Measurements from ENCODE around the gene FOS.
"Not testable (repeated sequence)": the region's sequence is repeated elsewhere in the genome, so short reads cannot be mapped to it uniquely, and the experiment has no call there.

FOS gene

GRCh38 chr14:75277815-75278421 is 710 bp upstream of the FOS start:
- Histone ChIP-seq H3K36me3 (ENCODE audit: insufficient read depth, low read length) (no peaks in the 10 kb centered on the region; the same call in 1 of the 2 replicates), H3K9ac (ENCODE audit: low read depth, low read length) (peak overlapping the region; percentile 56; the same call in 1 of the 2 replicates), H3K4me1 (ENCODE audit: insufficient read depth, low read length) (peaks cover 10% of the 10 kb centered on the region), H3K9me3 (ENCODE audit: control insufficient read depth, insufficient read depth, low read length) (no peaks in the 10 kb centered on the region)

- no peaks in the 10 kb centered on the region for H3K9me3 ChIP-seq (ENCODE audit: control insufficient read depth, insufficient read depth, low read length)
- peak overlapping the region; percentile 74 for H3K9ac ChIP-seq (ENCODE audit: low read depth, low read length)
- no peaks in the 10 kb centered on the region; the same call in 1 of the 2 replicates for H3K36me3 ChIP-seq (ENCODE audit: insufficient read depth, low read length)
- H3K4me1 ChIP-seq (ENCODE audit: insufficient read depth, low read length), result peaks cover 10% of the 10 kb centered on the region; the same call in 1 of the 2 replicates
Measured at GRCh38 chr14:75279153-75279762, 630 bp downstream of the FOS start.

- H3K9ac ChIP-seq (ENCODE audit: low read depth, low read length), result peak overlapping the region; percentile 74
- no peaks in the 10 kb centered on the region for H3K9me3 ChIP-seq (ENCODE audit: control insufficient read depth, insufficient read depth, low read length)
- H3K4me1 ChIP-seq (ENCODE audit: insufficient read depth, low read length), result peaks cover 10% of the 10 kb centered on the region; the same call in 1 of the 2 replicates
- H3K36me3 ChIP-seq (ENCODE audit: insufficient read depth, low read length), result no peaks in the 10 kb centered on the region; the same call in 1 of the 2 replicates
Measured at GRCh38 chr14:75279763-75280290, 1.2 kb downstream of the FOS start.

- H3K9me3 ChIP-seq (ENCODE audit: control insufficient read depth, insufficient read depth, low read length), result no peaks in the 10 kb centered on the region
- H3K36me3 ChIP-seq (ENCODE audit: insufficient read depth, low read length), result no peaks in the 10 kb centered on the region; the same call in 1 of the 2 replicates
- peaks cover 10% of the 10 kb centered on the region; the same call in 1 of the 2 replicates for H3K4me1 ChIP-seq (ENCODE audit: insufficient read depth, low read length)
- H3K9ac ChIP-seq (ENCODE audit: low read depth, low read length), result peak overlapping the region; percentile 74; the same call in 1 of the 2 replicates
Measured at GRCh38 chr14:75280291-75280830, 1.7 kb downstream of the FOS start.

GRCh38 chr14:75280831-75281653 is 2.4 kb downstream of the FOS start:
- Histone ChIP-seq H3K36me3 (ENCODE audit: insufficient read depth, low read length) (no peaks in the 10 kb centered on the region; the same call in 1 of the 2 replicates), H3K9ac (ENCODE audit: low read depth, low read length) (no peak overlapping the region), H3K9me3 (ENCODE audit: control insufficient read depth, insufficient read depth, low read length) (no peaks in the 10 kb centered on the region), H3K4me1 (ENCODE audit: insufficient read depth, low read length) (peaks cover 10% of the 10 kb centered on the region; the same call in 1 of the 2 replicates)

- Histone ChIP-seq H3K4me1 (ENCODE audit: insufficient read depth, low read length) (peaks cover 15% of the 10 kb centered on the region), H3K9me3 (ENCODE audit: control insufficient read depth, insufficient read depth, low read length) (no peaks in the 10 kb centered on the region), H3K9ac (ENCODE audit: low read depth, low read length) (no peak overlapping the region), H3K36me3 (ENCODE audit: insufficient read depth, low read length) (no peaks in the 10 kb centered on the region; the same call in 1 of the 2 replicates)
Measured at GRCh38 chr14:75281654-75282019, 3.0 kb downstream of the FOS start.

- Histone ChIP-seq H3K9me3 (ENCODE audit: control insufficient read depth, insufficient read depth, low read length) (no peaks in the 10 kb centered on the region), H3K9ac (ENCODE audit: low read depth, low read length) (no peak overlapping the region), H3K36me3 (ENCODE audit: insufficient read depth, low read length) (no peaks in the 10 kb centered on the region; the same call in 1 of the 2 replicates), H3K4me1 (ENCODE audit: insufficient read depth, low read length) (peaks cover 15% of the 10 kb centered on the region)
Measured at GRCh38 chr14:75282170-75282554, 3.5 kb downstream of the FOS start.

GRCh38 chr14:75282555-75283161 is 4.0 kb downstream of the FOS start:
- H3K36me3 ChIP-seq (ENCODE audit: insufficient read depth, low read length); H3K9me3 ChIP-seq (ENCODE audit: control insufficient read depth, insufficient read depth, low read length); H3K9ac ChIP-seq (ENCODE audit: low read depth, low read length): not testable (repeated sequence)
- peaks cover 18% of the 10 kb centered on the region for H3K4me1 ChIP-seq (ENCODE audit: insufficient read depth, low read length)

- Histone ChIP-seq H3K9ac (ENCODE audit: low read depth, low read length) (no peak overlapping the region), H3K4me1 (ENCODE audit: insufficient read depth, low read length) (peaks cover 20% of the 10 kb centered on the region), H3K9me3 (ENCODE audit: control insufficient read depth, insufficient read depth, low read length) (no peaks in the 10 kb centered on the region), H3K36me3 (ENCODE audit: insufficient read depth, low read length) (no peaks in the 10 kb centered on the region; the same call in 1 of the 2 replicates)
Measured at GRCh38 chr14:75283162-75283832, 4.7 kb downstream of the FOS start.

- no peaks in the 10 kb centered on the region; the same call in 1 of the 2 replicates for H3K36me3 ChIP-seq (ENCODE audit: insufficient read depth, low read length)
- H3K4me1 ChIP-seq (ENCODE audit: insufficient read depth, low read length), result peaks cover 20% of the 10 kb centered on the region
- no peaks in the 10 kb centered on the region for H3K9me3 ChIP-seq (ENCODE audit: control insufficient read depth, insufficient read depth, low read length)
- no peak overlapping the region for H3K9ac ChIP-seq (ENCODE audit: low read depth, low read length)
Measured at GRCh38 chr14:75283833-75284563, 5.4 kb downstream of the FOS start.

GRCh38 chr14:75285331-75285730 is 6.7 kb downstream of the FOS start:
- Histone ChIP-seq H3K36me3 (ENCODE audit: insufficient read depth, low read length) (no peaks in the 10 kb centered on the region; the same call in 1 of the 2 replicates), H3K4me1 (ENCODE audit: insufficient read depth, low read length) (peaks cover 20% of the 10 kb centered on the region), H3K9ac (ENCODE audit: low read depth, low read length) (no peak overlapping the region), H3K9me3 (ENCODE audit: control insufficient read depth, insufficient read depth, low read length) (no peaks in the 10 kb centered on the region)

- Histone ChIP-seq H3K9ac (ENCODE audit: low read depth, low read length) (no peak overlapping the region), H3K36me3 (ENCODE audit: insufficient read depth, low read length) (no peaks in the 10 kb centered on the region; the same call in 1 of the 2 replicates), H3K4me1 (ENCODE audit: insufficient read depth, low read length) (peaks cover 15% of the 10 kb centered on the region), H3K9me3 (ENCODE audit: control insufficient read depth, insufficient read depth, low read length) (no peaks in the 10 kb centered on the region)
Measured at GRCh38 chr14:75286313-75286712, 7.7 kb downstream of the FOS start.

Data from ES-I3 (cell line).